DMS114 treated with DMSO at 0.1 percent for 48 hours (cell line): Measurements from ENCODE around the gene FOXN4.
"Not testable (repeated sequence)": the region's sequence is repeated elsewhere in the genome, so short reads cannot be mapped to it uniquely, and the experiment has no call there.

ENCODE experiments used
- DNase-seq: peaks from one replicate; lab custom pipeline; 2025; ENCODE audit not compliant: unreplicated experiment; lab: John Stamatoyannopoulos, UW

Gene FOXN4

DNA sequence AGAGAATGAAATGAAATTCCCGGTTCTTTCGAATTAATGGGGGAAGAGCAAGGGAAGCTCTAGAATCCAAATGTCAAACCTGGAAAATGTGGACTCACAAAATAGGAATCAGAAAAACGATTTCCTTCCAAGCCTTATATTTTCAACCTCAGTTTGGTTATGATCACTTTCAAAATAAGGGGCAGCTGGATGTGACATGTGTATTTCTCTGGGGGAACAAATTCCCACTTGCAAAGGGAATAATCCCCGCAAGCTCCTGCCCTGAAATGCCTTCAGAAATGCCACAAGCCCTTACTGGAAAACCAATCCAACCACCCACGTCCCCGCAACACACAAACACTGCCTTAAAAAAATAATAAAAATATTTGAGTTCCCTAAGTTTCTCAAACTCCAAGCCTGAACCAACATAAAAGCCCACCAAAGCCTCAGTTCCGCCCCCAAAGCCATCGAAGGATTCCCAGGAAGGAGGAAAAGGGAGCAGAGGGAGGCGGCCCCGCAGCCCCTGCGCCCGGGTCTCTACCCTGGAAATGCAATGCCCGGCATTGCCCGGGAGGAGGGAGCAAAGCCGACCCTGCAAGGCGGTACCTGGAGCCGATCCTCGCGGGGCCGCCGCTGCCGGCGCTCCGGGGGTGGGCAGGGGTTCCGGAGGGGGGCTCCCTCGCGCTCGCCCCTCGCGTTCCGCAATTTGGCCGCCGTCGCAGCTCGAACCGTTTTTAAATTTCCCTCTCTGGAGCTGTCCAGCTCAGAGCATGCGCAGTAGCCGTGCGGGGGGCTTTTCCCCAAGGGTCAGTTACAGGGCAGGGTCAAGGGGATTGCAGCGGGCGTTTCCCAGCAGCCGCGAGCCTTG is at the start of gene FOXN4:
Gene FOXN4 (minus strand): TSS at position 751 of the 847 bp plus-strand sequence. CDS start 963 bp downstream, outside the sequence.
- DNase-seq: peak; percentile 40

GRCh38 chr12:109358154-109358869 is 49.2 kb upstream of the FOXN4 start:
- DNase-seq: no peak

DNA sequence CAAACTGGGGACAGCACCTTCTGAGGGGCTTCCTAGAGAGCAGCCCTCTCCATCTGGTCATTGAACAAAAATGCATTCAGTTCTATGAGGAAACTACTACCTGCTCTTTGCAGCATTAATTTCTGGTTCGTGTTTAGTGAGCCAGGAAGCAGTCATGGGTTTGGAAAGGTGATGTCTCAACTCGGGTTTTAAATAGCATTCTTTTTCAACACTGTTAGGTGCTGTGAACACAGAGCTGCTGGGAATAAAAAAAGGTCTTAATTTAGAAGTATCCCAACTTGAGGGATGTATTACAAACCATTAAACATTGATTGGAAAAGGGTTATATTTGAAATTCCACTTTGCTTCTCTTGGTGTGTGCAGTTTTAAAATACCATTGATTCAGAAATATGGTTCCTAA is 47.9 kb upstream of the FOXN4 start:
- DNase-seq: no peak

DNA sequence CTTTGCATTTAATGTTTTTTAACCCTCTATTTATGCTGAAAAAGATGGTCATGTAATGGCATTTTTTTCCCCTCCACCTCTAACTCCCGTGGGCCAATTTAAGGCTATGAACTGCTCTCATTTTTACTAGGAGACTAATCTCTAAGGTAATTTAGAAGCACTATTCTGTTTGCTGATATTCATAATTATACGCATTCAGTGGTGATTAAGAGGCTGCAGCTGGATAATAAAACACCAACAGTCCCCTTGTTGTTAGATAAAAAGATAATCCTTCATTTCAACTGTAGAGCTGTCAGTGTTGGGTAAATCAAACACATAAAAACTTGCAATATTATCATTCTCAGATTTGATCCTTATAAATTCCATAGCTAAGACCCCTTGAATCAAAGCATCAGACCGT is 47.5 kb upstream of the FOXN4 start:
- DNase-seq: no peak

DNA sequence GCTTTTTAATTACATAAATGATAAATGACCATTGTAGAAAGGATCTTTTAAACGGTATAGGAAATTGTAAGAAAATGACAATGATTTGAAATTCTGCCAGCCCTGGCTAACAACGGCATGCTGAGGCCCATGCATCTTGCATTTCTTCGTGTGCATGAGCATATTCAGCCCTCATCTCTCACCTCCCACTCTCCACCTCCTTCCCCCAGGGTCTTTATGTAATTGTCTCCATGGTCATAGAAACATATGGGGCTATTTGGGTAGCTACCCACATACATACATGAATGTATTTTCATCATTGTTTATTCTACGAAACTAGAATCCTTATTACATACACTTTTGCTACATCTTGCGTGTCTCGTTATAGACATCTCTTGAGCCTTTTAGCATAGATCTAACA is 43.1 kb upstream of the FOXN4 start:
- no peak for DNase-seq

DNA sequence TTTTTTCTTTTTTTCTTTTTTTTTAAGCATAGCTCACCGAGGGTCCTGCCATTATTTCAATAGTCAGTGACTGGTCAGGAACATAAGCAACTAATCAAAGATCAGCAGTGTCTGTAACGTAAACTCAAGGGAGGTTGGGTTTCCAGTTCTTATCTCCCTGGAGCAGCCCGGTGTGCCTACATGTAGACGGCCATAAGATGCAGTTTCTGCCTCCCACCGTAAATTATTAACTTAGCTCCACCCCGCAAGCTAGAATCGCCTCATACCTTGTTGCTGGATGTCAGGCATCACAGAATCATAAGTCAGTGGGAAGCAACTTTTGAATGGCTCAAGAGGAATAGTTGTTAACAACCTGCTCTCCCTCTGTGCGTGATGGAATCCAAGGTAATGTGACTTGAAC is 38.5 kb upstream of the FOXN4 start, which contains the start of gene MYO1H:
Gene MYO1H (plus strand): TSS at position 312 of the 400 bp plus-strand sequence. CDS start 61 bp downstream, at position 373.
- DNase-seq: no peak

DNA sequence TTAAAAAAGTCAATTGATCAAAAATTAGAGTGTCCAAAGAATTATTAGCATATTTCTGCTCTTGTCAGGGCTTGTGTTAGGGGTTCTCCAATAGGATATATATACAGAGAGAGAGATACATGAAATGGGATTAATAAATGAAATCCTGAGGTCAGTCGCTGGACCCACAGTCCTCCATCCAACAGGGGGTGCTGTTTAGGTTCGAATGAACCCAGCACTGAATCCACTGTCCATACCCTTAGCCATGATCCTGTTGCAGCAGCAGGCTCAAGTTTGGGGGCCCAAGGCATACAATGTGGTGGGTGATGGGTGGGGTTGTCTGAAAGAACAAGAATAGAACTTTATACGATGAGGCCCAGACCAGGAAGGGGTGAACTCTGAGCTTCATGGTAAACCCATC is 37.8 kb upstream of the FOXN4 start:
- DNase-seq: no peak

GRCh38 chr12:109345428-109345827 is 36.3 kb upstream of the FOXN4 start:
- no peak for DNase-seq

DNA sequence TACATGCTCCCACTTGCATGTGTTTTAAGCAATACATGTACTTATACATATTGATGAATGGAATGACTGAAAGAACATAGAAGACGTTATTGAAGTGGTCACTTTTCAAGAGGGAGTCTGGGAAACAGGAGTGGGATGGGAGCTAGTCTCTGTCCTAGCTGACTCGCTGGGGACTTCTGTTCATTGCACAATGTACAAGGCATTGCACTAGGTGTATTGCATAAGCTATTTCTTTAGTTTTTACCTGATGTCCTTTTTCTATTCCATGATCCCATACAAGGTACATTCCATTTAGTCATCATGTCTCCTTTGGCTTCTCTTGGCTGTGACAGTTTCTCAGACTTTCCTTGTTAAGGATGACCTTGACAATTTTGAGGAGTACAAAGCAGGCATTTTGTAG is 34.6 kb upstream of the FOXN4 start:
- no peak for DNase-seq

DNA sequence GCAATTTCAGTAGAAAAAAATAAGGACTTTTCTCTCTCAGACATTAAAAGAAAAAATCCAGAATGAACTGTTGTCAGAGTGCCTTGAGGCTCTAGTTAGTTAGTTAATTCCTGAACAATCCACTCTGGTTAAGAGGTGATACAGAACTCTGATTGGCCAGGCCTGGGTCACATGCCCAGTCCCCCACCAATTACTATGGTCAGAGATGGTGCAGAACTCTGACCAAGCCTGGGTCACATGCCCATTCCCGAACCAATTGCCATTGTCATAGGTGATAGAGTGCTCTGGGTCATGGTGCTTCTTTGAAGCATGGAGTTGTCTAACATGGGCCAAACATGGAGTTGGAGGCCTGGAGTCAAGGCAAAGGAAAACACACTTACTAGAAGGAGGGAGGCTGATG is 27.5 kb upstream of the FOXN4 start:
- no peak for DNase-seq

- DNase-seq: no peak
Observed at GRCh38 chr12:109334887-109335286, 25.8 kb upstream of the FOXN4 start.

- DNase-seq: no peak
Observed at GRCh38 chr12:109331301-109331952, 22.3 kb upstream of the FOXN4 start.

GRCh38 chr12:109330282-109331230 is 21.5 kb upstream of the FOXN4 start:
- DNase-seq: no peak

GRCh38 chr12:109329686-109330085 is 20.6 kb upstream of the FOXN4 start:
- no peak for DNase-seq

- no peak for DNase-seq
Observed at GRCh38 chr12:109329003-109329402, 19.9 kb upstream of the FOXN4 start.

- not testable (repeated sequence) for DNase-seq
Observed at GRCh38 chr12:109321294-109321693, 12.2 kb upstream of the FOXN4 start.

DNA sequence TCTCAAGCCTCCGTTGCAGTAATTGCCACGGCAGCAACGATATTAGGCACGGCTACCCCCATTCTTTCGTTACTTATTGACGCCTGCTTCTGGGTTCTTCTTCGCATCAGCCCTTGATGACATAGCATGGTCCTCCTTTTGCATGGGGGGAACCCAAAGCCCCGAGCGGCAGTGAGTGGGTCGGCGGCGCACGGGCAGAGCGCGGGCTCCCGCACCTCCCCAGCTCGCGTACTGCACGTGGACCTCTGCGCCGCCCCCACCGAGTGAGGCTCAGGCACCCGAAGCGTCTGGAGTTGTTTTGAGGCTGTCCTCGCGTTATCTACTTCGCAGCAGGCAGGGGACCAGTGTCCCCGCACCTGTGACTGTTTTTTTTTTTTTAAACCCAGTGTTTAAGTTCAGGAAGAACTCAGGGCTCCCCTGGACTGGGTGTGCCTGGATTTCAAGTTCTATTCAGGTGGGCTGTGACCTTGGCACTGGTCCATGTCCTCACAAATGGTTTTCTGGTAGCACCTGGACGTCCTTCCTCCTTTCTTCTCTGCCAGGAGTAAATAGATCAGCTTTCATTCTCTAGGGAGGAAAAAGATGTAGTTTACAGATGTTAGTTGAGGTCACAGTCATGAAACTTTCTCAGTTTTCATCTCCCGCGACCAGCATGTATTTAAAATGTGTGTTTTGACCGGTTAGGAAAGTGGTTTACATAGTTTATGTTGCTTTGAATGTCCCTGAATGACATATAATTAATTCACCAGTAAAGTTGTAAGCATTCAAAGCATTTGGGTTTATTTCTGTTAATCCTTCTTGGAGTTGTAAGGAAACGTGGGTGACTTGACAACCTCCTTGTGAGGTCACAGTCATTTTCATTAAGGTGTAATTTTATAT is 1.4 kb upstream of the FOXN4 start:
- no peak for DNase-seq

GRCh38 chr12:109309381-109310246 is 530 bp upstream of the FOXN4 start:
- DNase-seq: peak; percentile 40

- no peak for DNase-seq
Observed at GRCh38 chr12:109307051-109307450, 2.0 kb downstream of the FOXN4 start.
